Fibroblast of upper back skin (primary cell): ENCODE data around the gene PTPDC1.
"Not testable (repeated sequence)": the region's sequence is repeated elsewhere in the genome, so short reads cannot be mapped to it uniquely, and the experiment has no call there.

Experiments
- DNase-seq: peaks from one replicate; pipeline ENCODE4 v3.0.0-alpha.2; 2013

Gene PTPDC1

GRCh38 chr9:94094219-94095145 is 10.2 kb downstream of the PTPDC1 start:
- DNase-seq: not testable (repeated sequence)

GRCh38 chr9:94096819-94097577 is 12.7 kb downstream of the PTPDC1 start:
- no peak for DNase-seq

- peak; percentile 93 for DNase-seq
These were observed 13.6 kb downstream of the PTPDC1 start for GRCh38 chr9:94097788-94098414.

GRCh38 chr9:94100152-94100879 is 16.1 kb downstream of the PTPDC1 start:
- DNase-seq: no peak

GRCh38 chr9:94101162-94101853 is 17.0 kb downstream of the PTPDC1 start:
- no peak for DNase-seq

GRCh38 chr9:94108584-94108983 is 24.3 kb downstream of the PTPDC1 start:
- DNase-seq: peak; percentile 16

GRCh38 chr9:94110821-94111252 is 26.6 kb downstream of the PTPDC1 start:
- DNase-seq: peak; percentile 59

GRCh38 chr9:94111446-94111845 is 27.2 kb downstream of the PTPDC1 start:
- no peak for DNase-seq

GRCh38 chr9:94112716-94113465 is 28.6 kb downstream of the PTPDC1 start:
- no peak for DNase-seq

GRCh38 chr9:94120088-94120487 is 35.8 kb downstream of the PTPDC1 start:
- not testable (repeated sequence) for DNase-seq

GRCh38 chr9:94120854-94121376 is 36.7 kb downstream of the PTPDC1 start:
- no peak for DNase-seq

GRCh38 chr9:94126844-94127243 is 42.6 kb downstream of the PTPDC1 start:
- DNase-seq: no peak

- no peak for DNase-seq
These were observed 43.5 kb downstream of the PTPDC1 start for GRCh38 chr9:94127806-94128205.

- DNase-seq: no peak
These were observed 44.3 kb downstream of the PTPDC1 start for GRCh38 chr9:94128580-94128979.

GRCh38 chr9:94134629-94135028 is 50.4 kb downstream of the PTPDC1 start:
- DNase-seq: no peak

GRCh38 chr9:94135222-94135621 is 51.0 kb downstream of the PTPDC1 start:
- peak; percentile 87 for DNase-seq

GRCh38 chr9:94139672-94140417 is 55.6 kb downstream of the PTPDC1 start:
- DNase-seq: peak; percentile 99

- no peak for DNase-seq
These were observed 56.1 kb downstream of the PTPDC1 start for GRCh38 chr9:94140418-94140780.

GRCh38 chr9:94140791-94141790 is 56.8 kb downstream of the PTPDC1 start:
- peak; percentile 39 for DNase-seq
